ENCODE data around the gene HLA-B.

DNA sequence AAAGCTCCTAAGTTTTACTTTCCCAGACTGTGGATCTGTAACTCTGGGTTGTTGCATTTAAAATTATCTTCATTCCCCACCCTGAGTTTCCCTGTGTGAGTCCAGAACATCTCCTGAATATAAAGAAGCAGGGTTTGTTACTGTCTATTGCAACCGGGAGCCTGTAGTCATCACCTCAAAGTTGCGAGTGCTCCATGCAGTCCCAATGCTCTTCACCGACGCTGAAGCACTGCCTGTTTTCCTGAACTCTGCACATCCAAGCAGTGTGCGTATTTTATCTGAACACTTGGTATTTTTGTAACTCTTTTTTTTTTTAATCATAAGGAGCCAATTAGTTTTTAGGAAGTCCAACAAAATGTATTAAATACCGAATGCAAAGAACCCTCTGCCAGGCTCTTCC is 907 bp upstream of the HLA-B start:
- TF ChIP-seq GATA2 (IDR thresholded peaks at IDR 0.05; ENCODE audit: low read depth, low read length) (no peak), GATA3 (IDR thresholded peaks at IDR 0.05; ENCODE audit: low read depth, low read length) (no peak)

All from SH-SY5Y (cell line).